Activated T-cell treated with anti-CD3 and anti-CD28 coated beads, Interleukin-2, amount 50 U/mL, for 1 hour (primary cell): ENCODE data around the gene CFAP44.
"Not testable (repeated sequence)": the region's sequence is repeated elsewhere in the genome, so short reads cannot be mapped to it uniquely, and the experiment has no call there.

Experiments
- DNase-seq: peaks from one replicate; pipeline ENCODE4 v3.0.0-alpha.2; 2020

Gene CFAP44

GRCh38 chr3:113441051-113441770 lies at the start of gene CFAP44:
Gene CFAP44 (minus strand): TSS chr3:113441493. CDS start chr3:113433664, 7,829 bp downstream.
- peak; percentile 65 for DNase-seq

GRCh38 chr3:113485161-113485609 lies 43.9 kb upstream of the CFAP44 start:
- peak; percentile 23 for DNase-seq

GRCh38 chr3:113468539-113468938 lies 27.2 kb upstream of the CFAP44 start:
- DNase-seq, result no peak

- DNase-seq, result no peak
Observed at GRCh38 chr3:113461488-113461887, 20.2 kb upstream of the CFAP44 start.

- not testable (repeated sequence) for DNase-seq
Observed at GRCh38 chr3:113458554-113458953, 17.3 kb upstream of the CFAP44 start.

GRCh38 chr3:113455446-113455845 lies 14.2 kb upstream of the CFAP44 start:
- no peak for DNase-seq

- DNase-seq, result no peak
Observed at GRCh38 chr3:113454630-113455029, 13.3 kb upstream of the CFAP44 start.

GRCh38 chr3:113454057-113454456 lies 12.8 kb upstream of the CFAP44 start:
- no peak for DNase-seq

- DNase-seq, result no peak
Observed at GRCh38 chr3:113450911-113451310, 9.6 kb upstream of the CFAP44 start.

- DNase-seq, result no peak
Observed at GRCh38 chr3:113439606-113440005, 1.7 kb downstream of the CFAP44 start.

- no peak for DNase-seq
Observed at GRCh38 chr3:113438224-113438623, 3.1 kb downstream of the CFAP44 start.

- no peak for DNase-seq
Observed at GRCh38 chr3:113437411-113437810, 3.9 kb downstream of the CFAP44 start.

- no peak for DNase-seq
Observed at GRCh38 chr3:113436809-113437208, 4.5 kb downstream of the CFAP44 start.

- DNase-seq, result no peak
Observed at GRCh38 chr3:113431811-113432210, 9.5 kb downstream of the CFAP44 start.

- DNase-seq, result no peak
Observed at GRCh38 chr3:113428581-113428980, 12.7 kb downstream of the CFAP44 start.

- DNase-seq, result no peak
Observed at GRCh38 chr3:113423699-113424098, 17.6 kb downstream of the CFAP44 start.

- no peak for DNase-seq
Observed at GRCh38 chr3:113421082-113421481, 20.2 kb downstream of the CFAP44 start.

GRCh38 chr3:113409676-113410075 lies 31.6 kb downstream of the CFAP44 start:
- DNase-seq, result no peak

- no peak for DNase-seq
Observed at GRCh38 chr3:113405180-113405579, 36.1 kb downstream of the CFAP44 start.

- DNase-seq, result no peak
Observed at GRCh38 chr3:113404637-113405036, 36.7 kb downstream of the CFAP44 start.
